Measurements from ENCODE around the gene NUP214.
"Not testable (repeated sequence)": the region's sequence is repeated elsewhere in the genome, so short reads cannot be mapped to it uniquely, and the experiment has no call there.

NUP214 gene

DNA sequence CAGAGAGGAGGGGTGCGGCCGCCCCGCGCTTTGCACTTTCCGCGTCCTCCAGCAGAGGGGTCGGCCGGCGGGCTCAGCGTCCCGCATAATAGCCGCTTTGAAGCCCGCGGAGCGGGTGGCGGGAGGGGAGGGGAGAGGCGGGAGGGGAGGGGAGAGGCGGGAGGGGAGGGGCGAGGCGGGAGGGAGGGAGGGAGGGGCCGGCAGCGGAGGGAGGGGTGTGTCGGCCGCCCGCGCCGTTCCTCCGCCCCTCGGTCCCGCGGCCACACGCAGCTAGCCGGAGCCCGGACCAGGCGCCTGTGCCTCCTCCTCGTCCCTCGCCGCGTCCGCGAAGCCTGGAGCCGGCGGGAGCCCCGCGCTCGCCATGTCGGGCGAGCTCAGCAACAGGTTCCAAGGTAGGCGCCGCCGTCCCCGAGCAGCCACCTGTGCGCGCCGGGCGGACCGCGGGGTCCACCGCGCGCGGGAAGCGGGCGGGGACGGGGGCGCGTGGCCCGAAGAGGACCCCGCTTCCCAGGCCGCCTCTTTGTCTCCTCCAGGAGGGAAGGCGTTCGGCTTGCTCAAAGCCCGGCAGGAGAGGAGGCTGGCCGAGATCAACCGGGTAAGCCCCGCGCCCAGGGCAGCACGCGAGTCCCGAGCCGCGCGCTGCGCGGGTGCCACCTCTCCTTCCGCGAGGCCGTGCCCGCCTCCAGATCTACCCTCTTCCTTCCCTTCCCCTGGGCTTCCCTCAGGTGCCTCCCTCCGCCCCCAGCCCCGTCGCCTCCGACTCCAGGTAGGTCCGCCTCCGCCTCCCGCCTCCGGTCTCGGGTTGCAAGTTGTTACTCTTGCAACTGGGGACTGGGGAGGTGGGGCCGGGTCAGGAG is 28.9 kb upstream of the NUP214 start, which contains the start of gene AIF1L:
Gene AIF1L, plus strand, starts transcription at position 263 of the 857 bp plus-strand sequence. Its CDS starts 99 bp downstream, at position 362.
- no peak for DNase-seq (ENCODE audit: low read depth in 1 of 2, low spot score in 1 of 2)

GRCh38 chr9:131097126-131097947 is 28.0 kb upstream of the NUP214 start:
- DNase-seq (ENCODE audit: low read depth in 1 of 2, low spot score in 1 of 2), result no peak

GRCh38 chr9:131097948-131098278 is 27.5 kb upstream of the NUP214 start:
- DNase-seq (ENCODE audit: low read depth in 1 of 2, low spot score in 1 of 2), result no peak

DNA sequence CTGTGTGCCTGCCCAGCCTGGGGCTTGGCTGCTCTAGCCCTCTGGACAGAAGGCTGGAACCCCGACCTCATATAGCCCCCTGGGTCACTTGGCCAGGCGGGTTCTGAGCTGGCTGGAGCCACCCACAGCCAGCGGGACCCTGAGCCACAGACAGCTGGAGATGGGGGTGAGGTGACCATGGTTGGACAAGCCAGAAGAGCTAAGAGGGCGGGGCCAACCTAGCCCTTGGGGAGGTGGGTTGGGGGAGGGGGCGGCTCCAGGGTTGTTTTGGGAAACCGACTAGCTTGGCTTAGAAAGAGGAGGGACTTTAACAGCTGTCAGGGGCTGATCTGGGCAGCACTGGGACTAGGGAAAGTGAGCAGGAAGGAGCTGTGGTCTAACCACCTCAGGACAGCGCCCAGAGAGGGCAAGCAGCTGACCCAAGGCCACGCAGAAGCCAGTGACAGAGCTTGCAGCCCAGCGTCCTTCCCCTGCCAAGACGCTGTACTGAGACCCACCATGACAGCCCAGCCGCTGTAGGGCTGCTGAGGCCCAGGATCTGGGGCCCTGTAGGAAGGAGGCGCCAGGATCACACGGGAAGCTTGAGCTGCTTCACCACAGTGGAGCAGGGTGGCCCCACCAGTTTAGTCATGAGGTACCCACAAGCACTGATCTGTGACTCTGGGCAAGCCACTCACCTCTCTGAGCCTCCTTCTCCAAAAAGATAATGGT is 26.8 kb upstream of the NUP214 start:
- no peak for DNase-seq (ENCODE audit: low read depth in 1 of 2, low spot score in 1 of 2)

DNA sequence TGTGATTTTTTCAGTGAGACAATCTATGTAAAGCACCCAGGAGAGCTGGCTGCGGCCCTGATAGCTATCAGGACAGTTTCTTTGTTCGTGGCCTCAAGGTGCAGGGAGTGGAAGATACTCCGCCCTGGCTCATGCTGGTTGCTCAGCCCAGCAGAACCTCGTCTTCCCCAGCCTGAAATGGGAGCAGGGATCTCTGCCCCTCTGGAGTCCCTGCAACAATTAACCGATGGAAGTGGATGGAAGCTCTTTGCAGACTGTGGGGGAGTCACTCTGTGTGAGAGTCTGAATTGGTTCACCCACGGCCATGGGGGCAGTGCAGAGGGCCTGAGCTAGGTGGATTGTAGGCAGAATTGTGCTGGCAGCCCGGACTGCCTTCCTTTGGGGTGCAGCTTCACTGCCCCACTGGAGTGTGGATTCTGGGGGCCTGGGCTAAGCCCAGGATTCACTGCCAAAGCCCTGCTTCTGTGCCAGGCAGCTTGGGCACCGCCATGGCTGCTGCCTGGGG is 26.2 kb upstream of the NUP214 start:
- DNase-seq (ENCODE audit: low read depth in 1 of 2, low spot score in 1 of 2), result no peak

GRCh38 chr9:131099845-131100244 is 25.5 kb upstream of the NUP214 start:
- not testable (repeated sequence) for DNase-seq (ENCODE audit: low read depth in 1 of 2, low spot score in 1 of 2)

DNA sequence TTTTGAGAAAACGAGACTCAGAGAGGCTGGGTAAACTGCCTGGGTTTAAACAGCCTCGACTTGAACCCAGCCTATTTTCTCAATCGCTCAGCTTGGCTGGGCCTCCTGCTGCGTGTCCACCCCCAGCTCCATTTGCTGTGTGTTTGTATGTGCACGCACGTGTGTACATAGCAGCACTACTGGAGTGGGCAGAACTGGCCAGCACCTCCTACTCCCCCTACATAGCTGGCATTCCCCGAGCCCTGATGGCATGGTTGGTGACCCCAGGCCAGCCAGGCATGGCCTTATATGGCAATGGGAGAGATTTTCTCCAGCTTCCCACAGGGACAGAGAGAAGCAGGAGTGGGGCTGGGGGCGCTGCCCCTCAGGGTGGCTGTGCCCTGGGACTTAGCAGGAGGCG is 24.9 kb upstream of the NUP214 start:
- no peak for DNase-seq (ENCODE audit: low read depth in 1 of 2, low spot score in 1 of 2)

DNA sequence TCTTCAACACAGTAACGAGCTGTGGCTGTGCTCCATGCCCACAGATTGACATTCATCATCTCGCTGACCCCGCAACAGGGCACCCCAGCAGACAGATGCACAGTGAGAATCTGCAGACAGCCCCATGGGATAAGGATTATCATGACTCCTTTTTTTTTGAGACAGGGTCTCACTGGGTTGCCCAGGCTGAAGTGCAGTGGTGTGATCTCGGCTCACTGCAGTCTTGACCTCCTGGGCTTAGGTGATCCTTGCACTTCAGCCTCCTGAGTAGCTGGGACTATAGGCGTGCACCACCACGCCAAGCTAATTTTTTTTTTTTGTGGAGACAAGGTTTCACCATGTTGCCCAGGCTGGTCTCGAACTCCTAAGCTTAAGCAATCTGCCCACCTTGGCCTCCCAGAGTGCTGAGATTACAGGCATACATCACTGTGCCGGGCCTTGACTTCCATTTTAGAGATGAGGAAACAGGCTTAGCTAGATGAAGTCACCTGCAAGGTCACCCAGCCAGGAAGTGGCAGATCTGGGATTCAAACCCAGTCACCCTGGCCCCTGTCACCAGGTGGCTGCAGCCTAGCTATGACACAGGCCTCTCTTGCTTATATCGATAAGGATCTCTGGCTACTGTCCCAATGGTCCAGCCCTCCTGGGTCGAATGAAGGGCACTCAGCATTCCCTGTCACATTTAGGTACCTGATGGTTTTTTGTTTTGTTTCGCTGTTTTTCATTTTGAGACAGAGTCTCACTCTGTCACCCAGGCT is 24.0 kb upstream of the NUP214 start:
- no peak for DNase-seq (ENCODE audit: low read depth in 1 of 2, low spot score in 1 of 2)

DNA sequence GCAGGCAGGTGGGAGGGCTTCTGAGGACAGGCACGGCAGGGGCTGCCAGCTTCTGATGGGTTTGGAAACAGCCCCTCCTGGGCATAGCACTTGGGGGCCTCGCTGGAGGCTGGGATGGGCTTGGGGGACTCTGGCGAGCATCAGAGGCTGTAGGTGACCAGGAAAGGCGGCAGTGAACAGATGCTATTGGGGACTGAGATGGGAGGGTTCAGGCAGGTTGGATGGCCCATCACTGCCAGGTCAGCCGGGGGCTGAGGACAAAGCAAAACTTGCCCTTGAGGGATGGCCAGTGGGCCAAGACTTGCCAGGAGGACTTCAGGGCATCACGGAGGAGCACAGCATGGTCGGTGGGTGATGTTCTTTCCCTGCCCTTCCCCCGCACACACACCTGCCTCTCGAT is 22.4 kb upstream of the NUP214 start:
- no peak for DNase-seq (ENCODE audit: low read depth in 1 of 2, low spot score in 1 of 2)

DNA sequence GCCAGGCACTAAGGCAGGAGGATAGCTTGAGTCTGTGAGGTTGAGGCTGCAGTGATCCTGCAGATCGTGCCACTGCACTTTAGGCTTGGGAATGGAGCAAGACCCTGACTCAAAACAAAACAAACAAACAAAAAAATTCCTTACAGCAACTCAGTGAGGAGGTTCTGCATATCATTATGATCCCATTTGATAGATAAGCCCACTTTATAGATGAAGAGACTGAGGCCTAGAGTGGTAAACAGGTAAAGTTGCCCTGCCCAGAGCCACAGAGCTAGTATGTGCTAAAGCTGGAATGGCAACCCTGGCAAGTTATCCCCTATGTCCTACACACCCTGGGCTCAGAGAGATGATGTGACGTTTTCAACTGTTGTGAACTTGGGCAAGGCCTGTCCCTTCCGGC is 21.9 kb upstream of the NUP214 start:
- DNase-seq (ENCODE audit: low read depth in 1 of 2, low spot score in 1 of 2), result no peak

GRCh38 chr9:131104016-131104740 is 21.2 kb upstream of the NUP214 start:
- DNase-seq (ENCODE audit: low read depth in 1 of 2, low spot score in 1 of 2), result no peak

DNA sequence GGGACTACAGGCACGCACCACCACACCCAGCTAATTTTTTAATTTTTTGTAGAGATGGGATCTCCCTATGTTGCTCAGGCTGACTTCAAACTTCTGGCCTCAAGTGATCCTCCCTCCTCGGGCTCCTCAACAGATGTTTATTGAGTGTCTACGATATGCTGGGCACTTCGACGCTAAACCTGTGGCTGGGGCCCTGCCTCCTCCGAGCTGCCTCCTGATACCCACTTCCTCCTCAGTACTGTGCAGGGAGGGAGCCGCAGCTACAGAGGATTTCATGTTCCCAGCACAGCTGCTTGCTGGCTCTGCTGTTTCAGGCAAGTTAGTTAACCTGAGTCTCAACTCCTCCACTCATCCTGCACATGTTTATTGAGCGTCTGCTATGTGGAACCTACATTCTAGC is 19.4 kb upstream of the NUP214 start:
- no peak for DNase-seq (ENCODE audit: low read depth in 1 of 2, low spot score in 1 of 2)

DNA sequence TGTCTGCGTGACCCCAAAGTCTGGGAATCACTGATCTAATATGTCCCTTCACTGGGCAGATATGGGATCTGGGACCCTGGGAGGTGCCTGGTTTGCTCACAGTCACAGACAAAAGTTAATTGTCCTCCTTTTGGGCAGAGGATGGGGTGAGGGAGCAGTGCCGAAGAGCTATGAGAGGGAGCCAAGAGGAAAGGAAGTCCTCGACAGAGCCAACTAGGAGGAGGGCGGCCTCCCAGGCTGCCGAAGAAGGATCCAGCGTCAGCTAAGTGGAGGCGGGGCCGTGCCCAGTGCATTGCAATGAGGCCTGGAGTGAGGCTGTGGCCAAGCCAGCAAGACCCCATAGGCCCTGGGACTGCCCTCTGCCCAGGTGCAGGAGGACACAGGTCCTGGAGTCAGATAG is 17.6 kb upstream of the NUP214 start:
- DNase-seq (ENCODE audit: low read depth in 1 of 2, low spot score in 1 of 2), result no peak

DNA sequence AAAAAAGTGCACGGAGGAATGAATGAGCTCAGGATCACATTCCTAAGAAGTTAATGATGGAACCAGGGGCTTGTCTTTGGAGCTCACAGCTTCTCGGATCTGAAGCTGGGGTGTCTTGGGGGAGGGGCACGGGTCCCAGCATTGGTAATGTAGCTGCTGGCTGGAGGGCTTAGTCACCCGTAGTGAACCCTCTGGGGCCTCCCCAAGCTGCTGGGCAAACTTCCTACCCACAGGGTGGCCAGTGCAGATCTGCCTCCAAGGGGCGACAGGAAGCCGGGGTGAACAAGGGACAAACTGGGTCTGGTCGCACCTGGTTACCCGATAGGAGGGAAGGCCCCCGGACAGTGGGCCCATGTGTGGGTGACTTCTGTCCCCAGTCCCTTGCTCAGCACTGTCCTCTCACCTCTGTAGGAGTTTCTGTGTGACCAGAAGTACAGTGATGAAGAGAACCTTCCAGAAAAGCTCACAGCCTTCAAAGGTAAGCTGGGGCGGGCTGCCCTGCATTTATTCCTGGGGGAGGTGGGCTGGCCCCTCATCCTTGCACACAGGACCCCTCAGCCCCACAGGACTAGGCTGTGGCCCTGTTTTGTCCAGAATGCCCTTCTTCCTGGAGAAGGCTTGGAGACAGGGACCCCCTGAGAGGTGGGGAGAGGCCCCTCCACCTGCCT is 14.1 kb upstream of the NUP214 start:
- DNase-seq (ENCODE audit: low read depth in 1 of 2, low spot score in 1 of 2), result no peak

GRCh38 chr9:131111854-131112311 is 13.5 kb upstream of the NUP214 start:
- no peak for DNase-seq (ENCODE audit: low read depth in 1 of 2, low spot score in 1 of 2)

DNA sequence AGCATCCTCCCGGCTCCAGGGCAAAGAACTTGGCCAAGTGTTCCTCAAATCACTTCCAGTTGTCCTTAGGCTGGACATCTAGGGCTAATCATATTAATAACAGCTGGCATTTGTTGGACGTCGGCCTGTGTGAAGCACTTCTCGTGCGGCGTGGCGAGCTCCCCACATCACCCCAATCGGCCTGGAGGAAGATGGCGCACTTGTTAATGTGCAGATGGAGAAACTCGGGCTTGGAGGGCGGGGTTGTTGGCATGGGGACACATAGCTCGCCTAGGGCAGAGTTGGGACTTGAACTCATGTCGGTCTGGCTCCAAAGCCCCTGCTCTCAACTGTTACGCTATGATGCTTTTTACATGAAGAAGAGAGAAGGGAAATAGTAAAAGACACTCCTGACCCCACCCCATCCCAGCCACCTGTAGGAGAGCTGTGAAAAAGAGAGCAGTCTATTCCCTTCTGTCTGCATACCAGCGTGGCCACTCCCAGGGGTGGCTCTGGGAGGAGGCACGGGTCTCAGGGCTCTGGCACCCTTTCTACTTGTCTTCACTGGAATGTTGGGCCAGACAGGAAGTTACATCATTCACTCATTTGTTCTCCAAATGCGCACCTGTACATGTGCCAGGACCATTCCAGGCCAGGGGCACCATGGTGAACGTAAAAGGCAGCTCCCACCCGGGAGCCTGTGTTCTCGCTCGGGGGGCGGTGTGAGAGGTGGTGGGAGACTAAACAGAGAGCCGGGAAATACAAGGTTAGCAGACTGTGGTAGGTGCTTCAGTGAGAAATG is 12.8 kb upstream of the NUP214 start:
- DNase-seq (ENCODE audit: low read depth in 1 of 2, low spot score in 1 of 2), result no peak

GRCh38 chr9:131113655-131114054 is 11.7 kb upstream of the NUP214 start:
- no peak for DNase-seq (ENCODE audit: low read depth in 1 of 2, low spot score in 1 of 2)

GRCh38 chr9:131114084-131114535 is 11.3 kb upstream of the NUP214 start:
- DNase-seq (ENCODE audit: low read depth in 1 of 2, low spot score in 1 of 2), result no peak

- not testable (repeated sequence) for DNase-seq (ENCODE audit: low read depth in 1 of 2, low spot score in 1 of 2)
These were observed 10.0 kb upstream of the NUP214 start for GRCh38 chr9:131115360-131115742.

All from activated CD4-positive, alpha-beta T cell treated with anti-CD3 and anti-CD28 coated beads, Interleukin-2, amount 50 U/mL, for 24 hours (primary cell).